CD14-positive monocyte (primary cell): ENCODE measurements around the gene DEPDC1B. TPM values are rescaled to one million over a fixed set of nuclear protein-coding genes. Genes with fewer than 3 reads are reported as not detected.
"Not testable (repeated sequence)": the region's sequence is repeated elsewhere in the genome, so short reads cannot be mapped to it uniquely, and the experiment has no call there.

ENCODE experiments used
- DNase-seq, 3 donors: peaks; one replicate each; pipeline ENCODE4 v3.0.0-alpha.2; 2011 to 2022
- H2AFZ ChIP-seq: 2 replicates; pipeline ENCODE4 v1.6.0; 2012; ENCODE audit warnings: mild to moderate bottlenecking, low read depth, low read length, inconsistent platforms; ENCODE audit not compliant: insufficient read depth, poor library complexity, severe bottlenecking
- H3K27ac ChIP-seq, 2 donors: 1 replicate in 1 of 2; 2 replicates in 1 of 2; pipeline ENCODE4 v1.5.1; 2012 to 2013; ENCODE audit warnings: low read length in 2 of 2, control low read depth in 1 of 2, inconsistent platforms in 1 of 2, low read depth in 1 of 2, mild to moderate bottlenecking in 1 of 2
- H3K27me3 ChIP-seq, 2 donors: one replicate each; pipeline versions ENCODE4 v1.6.0 to v1.6.1; 2011 to 2013; ENCODE audit warnings: low read length in 2 of 2; ENCODE audit not compliant: control insufficient read depth in 2 of 2, insufficient read depth in 2 of 2
- H3K36me3 ChIP-seq, 2 donors: replicated peaks in 1 of 2; 1 replicate in 1 of 2; 2 replicates in 1 of 2; pipeline versions ENCODE4 v1.5.1 to v1.6.1; 2012 to 2013; ENCODE audit warnings: low read length in 2 of 2, control low read depth in 1 of 2, inconsistent platforms in 1 of 2, mild to moderate bottlenecking in 1 of 2; ENCODE audit not compliant: insufficient read depth in 2 of 2, control insufficient read depth in 1 of 2
- H3K4me1 ChIP-seq, 2 donors: 1 replicate in 1 of 2; 2 replicates in 1 of 2; pipeline versions ENCODE4 v1.5.1 to v1.6.1; 2012 to 2013; ENCODE audit warnings: low read length in 2 of 2, control low read depth in 1 of 2, inconsistent platforms in 1 of 2, mild to moderate bottlenecking in 1 of 2, moderate library complexity in 1 of 2; ENCODE audit not compliant: insufficient read depth in 2 of 2, control insufficient read depth in 1 of 2
- H3K4me2 ChIP-seq: replicated peaks from 2 replicates; pipeline ENCODE3; 2012; ENCODE audit warnings: low read length, moderate library complexity, mild to moderate bottlenecking; ENCODE audit not compliant: poor library complexity, severe bottlenecking; ENCODE audit errors: extremely low read depth
- H3K4me3 ChIP-seq, 3 experiments: fragments of 200-600 bp in 1 of 3; sonication (generic) in 1 of 3; replicated peaks in 1 of 3; 1 replicate in 2 of 3; 2 replicates in 1 of 3; pipeline ENCODE4 v1.5.1; 2011 to 2013; ENCODE audit warnings: low read length in 3 of 3, mild to moderate bottlenecking in 3 of 3, control low read depth in 2 of 3, low read depth in 2 of 3, inconsistent platforms in 1 of 3, moderate library complexity in 1 of 3
- H3K79me2 ChIP-seq: 2 replicates; pipeline ENCODE4 v1.6.0; 2012; ENCODE audit warnings: mild to moderate bottlenecking, control low read depth, inconsistent platforms, low read length, moderate library complexity; ENCODE audit not compliant: insufficient read depth
- H3K9ac ChIP-seq: 2 replicates; pipeline ENCODE4 v1.6.0; 2017; ENCODE audit warnings: low read length, mild to moderate bottlenecking; ENCODE audit not compliant: insufficient read depth, poor library complexity, severe bottlenecking
- H3K9me3 ChIP-seq, 2 donors: replicated peaks in 1 of 2; 1 replicate in 1 of 2; 2 replicates in 1 of 2; pipeline versions ENCODE4 v1.5.1 to v1.6.1; 2012 to 2013; ENCODE audit warnings: low read length in 2 of 2, control low read depth in 1 of 2; ENCODE audit not compliant: control insufficient read depth in 1 of 2, insufficient read depth in 1 of 2
- H4K20me1 ChIP-seq: 2 replicates; pipeline ENCODE4 v1.6.0; 2012; ENCODE audit warnings: mild to moderate bottlenecking, low read length, control low read depth, moderate library complexity; ENCODE audit not compliant: insufficient read depth
- H3K27ac Mint-ChIP-seq, 7 donors: one replicate each; pipeline ENCODE4 v1.8.0; 2020; ENCODE audit warnings: mild to moderate bottlenecking in 7 of 7, mixed read lengths in 7 of 7, moderate library complexity in 6 of 7, inconsistent platforms in 2 of 7
- H3K27me3 Mint-ChIP-seq, 3 donors: one replicate each; pipeline ENCODE4 v1.8.0; 2021 to 2022; ENCODE audit warnings: low read depth in 3 of 3, mild to moderate bottlenecking in 3 of 3, mixed read lengths in 3 of 3, moderate library complexity in 3 of 3, inconsistent platforms in 1 of 3
- H3K36me3 Mint-ChIP-seq, 2 donors: one replicate each; pipeline ENCODE4 v1.8.0; 2020; ENCODE audit warnings: mixed read lengths in 2 of 2, inconsistent platforms in 1 of 2, mild to moderate bottlenecking in 1 of 2
- H3K4me1 Mint-ChIP-seq: one replicate; pipeline ENCODE4 v1.8.0; 2020; ENCODE audit warnings: mild to moderate bottlenecking, mixed read lengths
- H3K4me3 Mint-ChIP-seq, 2 donors: one replicate each; pipeline ENCODE4 v1.8.0; 2020; ENCODE audit warnings: mild to moderate bottlenecking in 2 of 2, mixed read lengths in 2 of 2, moderate library complexity in 1 of 2
- H3K9me3 Mint-ChIP-seq, 7 donors: one replicate each; pipeline ENCODE4 v1.8.0; 2020 to 2022; ENCODE audit warnings: mixed read lengths in 7 of 7, mild to moderate bottlenecking in 6 of 7, moderate library complexity in 6 of 7, inconsistent platforms in 2 of 7
- CTCF ChIP-seq: fragments of 200-600 bp; IDR thresholded peaks from one replicate; pipeline ENCODE4 v1.8.0; 2022; ENCODE audit warnings: antibody characterized with exemption, mild to moderate bottlenecking
- WGBS: methylation state at CpG from one replicate; pipeline ENCODE4 v1.1.5; 2013; ENCODE audit warnings: missing lambda C conversion rate; ENCODE audit not compliant: insufficient coverage; 5-methylcytosine and 5-hydroxymethylcytosine counted together
- intact Hi-C, 2 donors: fragments of 100-400 bp; cut with micrococcal nuclease; formaldehyde crosslinking; loops; one replicate each; pipeline versions ENCODE4 v1.15.0 to v1.15.1; 2023
- polyA plus RNA-seq, 3 donors: library from polyadenylated mRNA; depleted of rRNA in 1 of 3; unstranded in 2 of 3; stranded (reverse) in 1 of 3; fragments of 300-500 nt in 2 of 3; fragments of >200 nt in 1 of 3; fragmentation: Illumina TruSeq in 2 of 3; gene quantifications; 1 replicate in 2 of 3; 2 replicates in 1 of 3; pipeline ENCODE4 v1.2.3, GENCODE V29; 2012 to 2021

Gene DEPDC1B
- polyA plus RNA-seq, 3 donors: 0.11 to 0.56 (median 0.14) TPM

- intact Hi-C loops, H3K4me2 ChIP-seq, H3K9me3 ChIP-seq, H3K27ac Mint-ChIP-seq, H3K27me3 ChIP-seq, H3K4me3 ChIP-seq, H3K79me2 ChIP-seq, H3K27ac ChIP-seq, H3K4me3 Mint-ChIP-seq, H3K9ac ChIP-seq, H3K4me1 Mint-ChIP-seq, DNase-seq, H2AFZ ChIP-seq, H3K36me3 ChIP-seq, H3K27me3 Mint-ChIP-seq, H3K4me1 ChIP-seq, H4K20me1 ChIP-seq: not testable (repeated sequence)
- H3K36me3 Mint-ChIP-seq: peaks cover 28 to 38% of the 10 kb centered on the region in 2 donors
- peaks cover 8 to 31% (median 17%) of the 10 kb centered on the region in 7 donors for H3K9me3 Mint-ChIP-seq
- no CpG with 5 or more reads among the region's 3 CpGs for WGBS
These were observed 79.2 kb downstream of the DEPDC1B start for GRCh38 chr5:60620752-60621151.

GRCh38 chr5:60613826-60614225 is 86.1 kb downstream of the DEPDC1B start:
- H3K4me1 ChIP-seq: no peaks in the 10 kb centered on the region
- peaks cover 7 to 8% of the 10 kb centered on the region in 2 donors for H3K9me3 ChIP-seq
- peaks cover 15 to 32% (median 23%) of the 10 kb centered on the region in 7 donors for H3K9me3 Mint-ChIP-seq
- no peak for TF ChIP-seq CTCF
- DNase-seq: no peak
- no peak overlapping the region for H3K4me2 ChIP-seq
- no peak overlapping the region for H2AFZ ChIP-seq
- peaks cover 0 to 5% of the 10 kb centered on the region in 2 donors for H3K36me3 ChIP-seq
- no peak overlapping the region for H3K27ac ChIP-seq
- peaks cover 1% of the 10 kb centered on the region for H3K4me1 Mint-ChIP-seq
- intact Hi-C loops: no loop called here
- no CpG with 5 or more reads among the region's 1 CpG for WGBS
- H3K27me3 ChIP-seq: no peaks in the 10 kb centered on the region
- no peaks in the 10 kb centered on the region for H4K20me1 ChIP-seq
- no peak overlapping the region for H3K4me3 ChIP-seq
- H3K27me3 Mint-ChIP-seq: peaks cover 0 to 2% (median 0%) of the 10 kb centered on the region in 3 donors
- H3K9ac ChIP-seq: no peak overlapping the region
- H3K27ac Mint-ChIP-seq: peak overlapping the region in 1 of 7 donors; percentile 12
- H3K4me3 Mint-ChIP-seq: no peak overlapping the region
- H3K79me2 ChIP-seq: no peaks in the 10 kb centered on the region
- H3K36me3 Mint-ChIP-seq: peaks cover 33 to 43% of the 10 kb centered on the region in 2 donors
